MM.1S (cell line): ENCODE measurements around the gene ACSS3.

Experiments
- DNase-seq: peaks from one replicate; pipeline ENCODE4 v3.0.0-alpha.2; 2015
- H2AFZ ChIP-seq: fragments of 300-600 bp; sonication (generic); 2 replicates; pipeline ENCODE4 v1.6.0; 2016; ENCODE audit warnings: antibody characterized with exemption, low read length
- H3F3A ChIP-seq: fragments of 300-600 bp; sonication (generic); 2 replicates; pipeline ENCODE4 v1.6.1; 2016; ENCODE audit warnings: mild to moderate bottlenecking, antibody characterized with exemption, low read length, moderate library complexity, mixed read lengths; ENCODE audit not compliant: insufficient read depth
- H3K27ac ChIP-seq: fragments of 300-600 bp; sonication (generic); 2 replicates; pipeline ENCODE4 v1.5.1; 2016; ENCODE audit warnings: mild to moderate bottlenecking, low read length
- H3K27me3 ChIP-seq: fragments of 300-600 bp; sonication (generic); replicated peaks from 2 replicates; pipeline ENCODE4 v1.6.0; 2016; ENCODE audit warnings: low read length; ENCODE audit not compliant: insufficient read depth
- H3K36me3 ChIP-seq: fragments of 300-600 bp; sonication (generic); replicated peaks from 2 replicates; pipeline ENCODE4 v1.6.1; 2016; ENCODE audit warnings: mild to moderate bottlenecking, low read length, mixed read lengths; ENCODE audit not compliant: insufficient read depth
- H3K4me1 ChIP-seq: fragments of 300-600 bp; sonication (generic); 2 replicates; pipeline ENCODE4 v1.6.1; 2016; ENCODE audit warnings: low read length, mixed read lengths
- H3K4me2 ChIP-seq: fragments of 300-600 bp; sonication (generic); 2 replicates; pipeline ENCODE4 v1.6.0; 2016; ENCODE audit warnings: low read depth, low read length
- H3K4me3 ChIP-seq: fragments of 300-600 bp; sonication (generic); 2 replicates; pipeline ENCODE4 v1.5.1; 2016; ENCODE audit warnings: low read length, mixed read lengths
- H3K79me2 ChIP-seq: fragments of 300-600 bp; sonication (generic); 2 replicates; pipeline ENCODE4 v1.6.1; 2016; ENCODE audit warnings: mixed run types, low read length, mixed read lengths
- H3K9ac ChIP-seq: fragments of 300-600 bp; sonication (generic); 2 replicates; pipeline ENCODE4 v1.6.1; 2016; ENCODE audit warnings: low read length, mixed read lengths
- H3K9me2 ChIP-seq: fragments of 300-600 bp; sonication (generic); replicated peaks from 2 replicates; pipeline ENCODE4 v1.6.1; 2016; ENCODE audit warnings: mild to moderate bottlenecking, low read length, mixed read lengths; ENCODE audit not compliant: insufficient read depth
- H3K9me3 ChIP-seq: fragments of 300-600 bp; sonication (generic); replicated peaks from 2 replicates; pipeline ENCODE4 v1.6.1; 2016; ENCODE audit warnings: mild to moderate bottlenecking, low read length, mixed read lengths; ENCODE audit not compliant: insufficient read depth
- H4K20me1 ChIP-seq: fragments of 300-600 bp; sonication (generic); 2 replicates; pipeline ENCODE4 v1.6.1; 2016; ENCODE audit warnings: mild to moderate bottlenecking, low read length, moderate library complexity, mixed read lengths; ENCODE audit not compliant: insufficient read depth
- EZH2 ChIP-seq: fragments of 300-600 bp; sonication (generic); optimal IDR thresholded peaks from 2 replicates; pipeline ENCODE3; 2017; ENCODE audit warnings: low read depth, mild to moderate bottlenecking, antibody characterized with exemption, low read length, mixed read lengths
- EZH2phosphoT487 ChIP-seq: fragments of 300-600 bp; sonication (generic); IDR thresholded peaks from 2 replicates; pipeline ENCODE4 v1.6.1; 2018; ENCODE audit warnings: antibody characterized with exemption, low read length
- TF ChIP-seq, protein P1 (sequence below): fragments of 300-600 bp; sonication (generic); IDR thresholded peaks from 2 replicates; pipeline ENCODE4 v1.5.1; 2016; ENCODE audit warnings: antibody characterized with exemption, low read length, mixed read lengths

The ACSS3 gene

DNA sequence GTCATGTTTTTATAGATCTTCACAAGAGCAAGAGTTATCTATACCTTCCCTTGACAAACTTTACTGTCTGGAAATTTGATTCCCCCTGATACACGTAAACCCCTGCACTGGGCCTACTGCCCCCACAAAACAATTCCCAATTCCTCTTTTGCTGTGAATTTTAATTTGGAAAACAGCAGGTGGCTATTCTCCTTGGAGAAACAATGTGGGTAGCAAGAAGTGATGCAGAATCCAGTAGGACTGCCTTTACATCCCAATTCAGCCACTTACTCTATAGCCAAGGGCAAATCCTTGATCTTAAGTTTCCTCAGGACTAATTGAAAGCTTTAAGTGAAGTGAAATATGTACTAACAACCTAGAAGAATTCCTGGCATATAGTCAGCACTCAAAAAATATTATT, 129.3 kb downstream of the ACSS3 start:
- Histone ChIP-seq H3F3A (no peaks in the 10 kb centered on the region), H3K27ac (no peak overlapping the region), H3K4me2 (no peak overlapping the region), H4K20me1 (no peaks in the 10 kb centered on the region), H3K4me1 (no peaks in the 10 kb centered on the region), H3K79me2 (no peaks in the 10 kb centered on the region), H2AFZ (no peak overlapping the region), H3K9me3 (no peaks in the 10 kb centered on the region), H3K4me3 (no peak overlapping the region), H3K27me3 (no peaks in the 10 kb centered on the region), H3K36me3 (no peaks in the 10 kb centered on the region), H3K9ac (no peak overlapping the region), H3K9me2 (no peaks in the 10 kb centered on the region)
- no peak for DNase-seq
- TF ChIP-seq EZH2 (no peak), EZH2phosphoT487 (no peak)
- TF ChIP-seq, protein P1, sequence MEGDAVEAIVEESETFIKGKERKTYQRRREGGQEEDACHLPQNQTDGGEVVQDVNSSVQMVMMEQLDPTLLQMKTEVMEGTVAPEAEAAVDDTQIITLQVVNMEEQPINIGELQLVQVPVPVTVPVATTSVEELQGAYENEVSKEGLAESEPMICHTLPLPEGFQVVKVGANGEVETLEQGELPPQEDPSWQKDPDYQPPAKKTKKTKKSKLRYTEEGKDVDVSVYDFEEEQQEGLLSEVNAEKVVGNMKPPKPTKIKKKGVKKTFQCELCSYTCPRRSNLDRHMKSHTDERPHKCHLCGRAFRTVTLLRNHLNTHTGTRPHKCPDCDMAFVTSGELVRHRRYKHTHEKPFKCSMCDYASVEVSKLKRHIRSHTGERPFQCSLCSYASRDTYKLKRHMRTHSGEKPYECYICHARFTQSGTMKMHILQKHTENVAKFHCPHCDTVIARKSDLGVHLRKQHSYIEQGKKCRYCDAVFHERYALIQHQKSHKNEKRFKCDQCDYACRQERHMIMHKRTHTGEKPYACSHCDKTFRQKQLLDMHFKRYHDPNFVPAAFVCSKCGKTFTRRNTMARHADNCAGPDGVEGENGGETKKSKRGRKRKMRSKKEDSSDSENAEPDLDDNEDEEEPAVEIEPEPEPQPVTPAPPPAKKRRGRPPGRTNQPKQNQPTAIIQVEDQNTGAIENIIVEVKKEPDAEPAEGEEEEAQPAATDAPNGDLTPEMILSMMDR, result no peak

DNA sequence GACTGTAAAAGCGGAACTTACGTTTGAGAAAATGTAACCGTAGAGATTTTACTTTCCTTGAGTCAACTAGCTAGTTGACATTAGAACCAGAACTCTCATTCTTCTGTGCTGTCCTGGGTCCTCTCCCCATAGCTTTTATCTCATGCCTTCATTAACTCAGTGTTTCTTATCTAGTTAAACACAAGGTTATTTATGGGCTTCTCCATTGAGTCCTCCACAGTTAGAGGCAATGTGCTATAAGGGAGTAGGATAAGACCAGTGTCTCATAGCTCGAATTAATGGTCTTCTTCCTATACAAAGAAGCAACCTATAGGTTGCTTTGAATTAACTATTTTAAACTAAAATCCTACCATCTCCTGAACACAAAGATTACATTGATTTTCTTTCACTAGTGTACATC, 129.8 kb downstream of the ACSS3 start:
- Histone ChIP-seq H3K4me3 (no peak overlapping the region), H3K9ac (no peak overlapping the region), H3K79me2 (no peaks in the 10 kb centered on the region), H3K27me3 (no peaks in the 10 kb centered on the region), H3K36me3 (no peaks in the 10 kb centered on the region), H3K9me2 (no peaks in the 10 kb centered on the region), H3K4me1 (no peaks in the 10 kb centered on the region), H2AFZ (no peak overlapping the region), H4K20me1 (no peaks in the 10 kb centered on the region), H3K27ac (no peak overlapping the region), H3F3A (no peaks in the 10 kb centered on the region), H3K9me3 (no peaks in the 10 kb centered on the region), H3K4me2 (no peak overlapping the region)
- no peak for DNase-seq
- no peak for TF ChIP-seq EZH2phosphoT487
- TF ChIP-seq, protein P1, result no peak

DNA sequence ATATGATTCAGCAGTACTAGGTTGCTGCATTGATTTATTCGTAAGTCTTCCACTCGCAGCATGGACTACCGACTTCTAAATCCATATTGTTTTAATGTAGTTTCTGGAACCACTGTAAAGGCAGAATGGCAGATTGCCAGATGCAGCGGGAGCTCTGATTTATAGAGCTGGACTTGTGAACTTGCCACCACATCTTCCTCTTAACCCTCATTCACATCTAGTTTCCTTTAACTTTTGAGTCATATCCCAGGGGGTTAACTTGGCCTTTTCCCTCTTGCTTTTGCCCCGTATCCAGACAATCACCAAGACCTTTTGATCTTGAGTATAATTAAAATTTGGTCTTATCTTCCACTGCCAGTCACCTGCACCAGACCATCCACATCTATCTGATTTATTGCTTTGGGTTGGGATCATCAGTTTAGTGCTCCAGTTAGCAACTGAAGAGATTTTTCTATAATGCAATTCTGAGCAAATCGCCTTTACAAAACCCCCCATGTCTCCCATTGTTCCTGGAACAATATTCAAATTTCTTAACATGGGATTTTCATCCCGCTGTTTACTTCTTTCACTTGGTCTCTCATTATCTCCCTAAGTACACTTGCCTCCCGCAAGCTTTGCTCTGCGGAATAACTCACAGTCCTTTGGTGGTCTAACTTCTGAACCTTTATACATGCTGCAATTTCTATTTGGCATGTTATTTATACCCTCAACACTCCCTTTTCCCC, 130.5 kb downstream of the ACSS3 start:
- no peaks in the 10 kb centered on the region for H3F3A ChIP-seq
- no peaks in the 10 kb centered on the region for H4K20me1 ChIP-seq
- no peak overlapping the region for H3K4me2 ChIP-seq
- H2AFZ ChIP-seq, result no peak overlapping the region
- no peaks in the 10 kb centered on the region for H3K27me3 ChIP-seq
- H3K79me2 ChIP-seq, result no peaks in the 10 kb centered on the region
- TF ChIP-seq EZH2phosphoT487 (no peak), EZH2 (no peak)
- TF ChIP-seq, protein P1, result no peak
- H3K9me2 ChIP-seq, result no peaks in the 10 kb centered on the region
- H3K9me3 ChIP-seq, result no peaks in the 10 kb centered on the region
- DNase-seq, result no peak
- no peak overlapping the region for H3K9ac ChIP-seq
- H3K27ac ChIP-seq, result no peak overlapping the region
- H3K4me3 ChIP-seq, result no peak overlapping the region
- no peaks in the 10 kb centered on the region for H3K4me1 ChIP-seq
- no peaks in the 10 kb centered on the region for H3K36me3 ChIP-seq
